HG02885 (cell line): ENCODE measurements around the gene PRPH.

Experiments
- ATAC-seq: cut with Tn5 transposase; IDR thresholded peaks from one replicate; pipeline ENCODE4 v1.9.1; 2021; ENCODE audit warnings: mild to moderate bottlenecking; ENCODE audit not compliant: unreplicated experiment, poor library complexity

Gene PRPH

DNA sequence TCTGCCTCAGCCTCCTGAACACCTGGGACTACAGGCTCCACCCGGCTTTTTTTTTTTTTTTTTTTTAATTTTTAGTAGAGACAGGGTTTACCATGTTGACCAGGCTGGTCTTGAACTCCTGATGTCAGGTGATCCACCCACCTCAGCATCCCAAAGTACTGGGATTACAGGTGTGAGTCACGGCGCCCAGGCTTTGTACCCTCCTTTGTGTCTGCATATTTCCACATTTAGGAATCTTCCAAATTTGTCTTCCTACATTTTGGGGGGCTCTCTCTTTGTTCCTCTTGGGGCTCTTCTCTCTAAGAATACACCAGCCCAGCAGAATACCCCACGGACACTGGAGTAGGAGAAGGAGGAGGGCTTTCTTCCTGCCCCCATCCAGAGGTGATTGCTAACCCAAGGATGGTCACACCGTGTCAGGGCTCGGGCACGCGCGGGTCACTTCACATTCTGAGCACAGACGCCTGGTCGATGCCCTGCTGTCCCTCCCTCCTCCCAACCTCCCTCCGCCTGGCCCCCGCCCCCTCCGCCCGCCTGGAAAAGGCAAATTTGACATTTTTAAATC, 49.6 kb downstream of the PRPH start:
- ATAC-seq = no peak

DNA sequence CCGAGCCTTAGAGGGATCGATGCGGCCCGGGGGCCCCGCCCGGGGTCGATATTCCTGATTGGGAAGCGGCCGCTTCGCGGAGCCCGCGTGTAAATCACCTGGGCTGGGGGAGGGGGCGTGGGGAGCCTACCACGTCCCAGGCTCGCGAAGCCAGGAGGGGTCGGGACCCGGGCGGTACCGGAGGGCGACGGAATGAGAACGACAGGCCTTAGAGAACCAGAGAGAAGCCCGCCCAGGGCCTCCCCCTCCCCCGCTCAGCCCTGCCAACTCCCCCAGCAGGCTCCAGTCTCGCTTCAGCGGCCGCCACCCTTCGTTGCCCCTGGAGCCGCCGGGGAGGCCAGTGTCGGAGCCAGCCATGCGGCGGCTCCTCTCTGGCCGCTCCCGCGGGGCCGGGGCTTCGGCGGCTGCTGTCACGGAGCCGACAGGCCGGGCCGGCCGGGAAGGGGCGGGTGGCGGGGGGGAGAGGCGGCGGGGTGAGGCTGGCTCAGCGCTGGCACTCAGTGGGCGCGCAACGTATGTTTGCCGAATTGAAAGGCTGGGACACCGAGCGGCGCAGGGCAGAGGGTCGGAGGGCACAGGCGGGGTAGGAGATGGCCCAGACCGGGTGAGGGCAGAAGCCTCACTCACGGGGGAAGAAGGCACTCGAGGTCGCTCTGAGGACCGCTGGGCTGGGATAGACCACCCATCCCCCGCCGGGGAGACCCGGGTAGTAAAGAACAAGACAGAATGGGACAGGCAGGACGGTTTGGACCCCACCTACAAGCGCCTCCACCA, 50.3 kb downstream of the PRPH start:
- no peak for ATAC-seq

DNA sequence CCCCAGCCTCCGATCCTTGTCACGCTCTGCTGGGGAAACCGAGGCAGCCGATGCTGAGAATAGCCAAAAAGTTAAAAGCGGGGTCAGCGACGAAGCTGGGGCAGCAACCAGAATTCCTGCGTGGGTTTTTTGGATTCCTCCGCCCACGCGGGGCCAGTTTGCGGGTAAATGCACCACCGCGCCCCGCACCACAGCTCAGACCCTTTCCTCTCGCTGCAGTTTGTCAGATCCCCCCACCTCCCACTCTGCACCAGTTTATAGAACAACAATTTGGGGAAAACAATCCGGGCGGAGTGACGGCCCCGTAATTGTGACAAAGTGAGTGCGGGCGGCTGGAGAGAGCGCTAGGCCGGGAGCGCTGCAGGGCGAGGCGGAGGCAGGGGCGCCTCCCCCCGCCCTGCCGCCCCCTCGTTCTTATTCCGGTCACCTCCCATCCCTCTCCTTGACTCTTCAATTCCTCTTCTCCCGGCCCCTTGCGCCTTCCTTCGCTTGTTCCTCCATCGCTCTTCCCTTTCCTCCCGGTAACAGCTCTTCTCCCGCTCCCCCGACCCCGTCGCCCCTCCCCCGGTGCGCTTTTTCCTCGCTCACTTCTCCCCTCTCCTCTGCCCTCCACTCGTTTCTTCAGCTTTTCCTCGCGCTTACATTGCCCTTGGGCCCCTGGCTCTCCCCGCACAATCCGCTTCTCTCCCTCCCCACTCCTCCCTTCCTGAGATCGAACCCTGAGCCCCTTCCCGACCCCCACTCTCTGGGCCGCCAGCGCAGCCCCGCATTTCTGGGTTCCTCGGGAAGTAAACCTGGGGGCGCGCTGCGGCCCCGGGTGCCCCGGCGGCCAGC, 51.1 kb downstream of the PRPH start:
- no peak for ATAC-seq

DNA sequence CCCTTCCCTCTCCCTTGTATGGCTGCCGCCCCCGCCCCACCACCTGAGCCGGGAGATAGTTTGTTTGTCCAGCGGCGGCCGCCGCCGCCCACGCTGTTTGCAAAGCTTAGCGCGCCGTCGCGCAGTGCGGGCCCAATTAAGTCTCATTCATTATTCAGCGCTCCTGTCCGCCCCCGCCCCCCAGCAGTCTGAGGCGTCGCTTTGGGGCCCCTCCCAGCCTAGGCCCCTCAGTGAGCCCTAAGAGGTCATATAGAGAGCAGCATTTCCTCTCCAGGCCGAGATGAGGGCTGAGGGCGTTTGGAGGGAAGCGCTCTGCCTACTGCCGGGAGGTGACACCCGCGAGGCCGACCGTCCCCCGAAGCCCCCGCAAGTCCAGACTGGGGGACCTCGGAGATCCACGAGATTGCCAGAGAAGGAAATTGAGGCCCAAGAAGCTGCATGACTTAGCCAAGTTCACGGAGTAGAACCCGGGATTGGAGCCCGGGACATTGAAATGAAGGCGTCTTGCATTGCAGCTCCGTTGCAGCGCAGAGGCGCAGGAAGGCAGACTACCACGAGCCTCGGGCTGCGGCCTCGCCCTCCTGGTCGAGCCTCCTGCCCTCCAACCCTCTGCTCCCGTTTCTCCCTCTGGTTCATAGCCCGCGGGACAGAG, 51.8 kb downstream of the PRPH start, which contains the start of gene DNAJC22:
DNAJC22 (plus strand) TSS at position 230 of the 652 bp plus-strand sequence. CDS start 1,985 bp downstream, outside the sequence.
- no peak for ATAC-seq

DNA sequence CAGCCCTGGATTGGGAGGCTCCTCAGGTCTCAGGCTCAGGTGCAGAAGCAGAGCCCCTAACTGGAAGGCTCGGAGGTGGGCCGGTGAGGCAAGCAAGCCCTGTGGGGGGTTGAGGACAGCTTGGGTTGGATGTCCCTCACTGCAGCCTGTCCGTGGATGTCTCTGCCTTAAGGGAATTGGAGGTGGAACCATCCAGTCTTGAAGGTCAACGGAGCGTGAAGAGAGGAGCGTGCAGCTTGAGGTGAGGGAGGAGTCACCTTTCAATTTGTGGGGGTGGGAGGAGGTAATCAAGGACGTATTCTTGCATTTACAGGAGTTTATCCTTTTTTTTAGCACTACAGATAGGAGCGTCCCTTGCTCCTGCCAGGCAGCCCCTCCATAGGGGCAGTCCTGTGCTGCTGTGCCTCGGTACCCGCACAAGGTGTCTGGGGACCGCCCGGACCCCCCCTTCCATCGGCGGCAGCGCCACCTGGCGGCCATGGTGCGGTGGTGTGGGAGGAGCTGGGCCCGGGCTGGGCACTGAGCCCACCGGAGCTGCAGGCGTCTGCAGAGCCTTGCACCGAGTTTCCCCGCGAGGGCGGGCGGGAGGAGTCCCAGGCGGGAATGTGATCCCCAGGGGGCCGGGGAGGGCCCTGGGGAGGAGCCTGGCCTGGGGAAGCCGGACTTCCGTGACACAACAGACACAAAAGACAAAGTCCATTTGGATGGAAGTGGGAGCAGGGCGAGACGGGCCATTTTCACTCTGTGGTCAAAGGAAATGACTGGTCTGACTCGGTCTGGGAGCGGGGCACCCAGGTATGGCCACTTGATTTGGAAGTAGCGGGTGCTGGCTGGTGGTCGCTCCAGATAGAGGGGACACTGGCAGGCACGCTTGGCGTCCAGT, 52.6 kb downstream of the PRPH start:
- ATAC-seq = peak; percentile 60
